Ovary (tissue), 9 donors: Measurements from ENCODE around the gene KCNAB1. TPM values are rescaled to one million over a fixed set of nuclear protein-coding genes. Genes with fewer than 3 reads are reported as not detected.

Source experiments
- DNase-seq, 5 donors: peaks; one replicate each; pipeline ENCODE4 v3.0.0-alpha.2; 2019 to 2020
- H3K27ac ChIP-seq, 2 donors: fragments of 200-600 bp; one replicate each; pipeline versions ENCODE4 v1.5.1 to v1.8.0; 2019 to 2022
- H3K27me3 ChIP-seq: fragments of 200-600 bp; one replicate; pipeline ENCODE4 v1.8.0; 2022
- H3K36me3 ChIP-seq: fragments of 200-600 bp; sonication (generic); one replicate; pipeline ENCODE4 v1.5.1; 2019
- H3K4me1 ChIP-seq: one replicate; pipeline ENCODE4 v1.8.1; 2013; ENCODE audit warnings: mild to moderate bottlenecking, moderate library complexity; ENCODE audit not compliant: insufficient read depth
- H3K4me3 ChIP-seq: fragments of 200-600 bp; sonication (generic); one replicate; pipeline ENCODE4 v1.5.1; 2017
- H3K9me3 ChIP-seq, 2 donors: fragments of 200-600 bp in 1 of 2; sonication (generic) in 1 of 2; one replicate each; pipeline versions ENCODE4 v1.5.1 to v1.8.1; 2013 to 2019; ENCODE audit warnings: mild to moderate bottlenecking in 1 of 2, moderate library complexity in 1 of 2
- EP300 ChIP-seq: sonication (generic); formaldehyde crosslinking; IDR thresholded peaks from one replicate; pipeline ENCODE4 v1.6.1; 2017; ENCODE audit warnings: antibody characterized with exemption
- POLR2A ChIP-seq: fragments of 450-650 bp; IDR thresholded peaks from one replicate; pipeline ENCODE4 v1.6.1; 2017; ENCODE audit warnings: antibody characterized with exemption, mild to moderate bottlenecking, moderate library complexity
- WGBS, 3 donors: extraction: QIAGEN DNeasy Blood & Tissue Kit in 1 of 3; methylation state at CpG; one replicate each; pipeline versions ENCODE4 v1.1.5 to v1.1.7; 2013 to 2017; 5-methylcytosine and 5-hydroxymethylcytosine counted together
- intact Hi-C, 4 donors: fragments of 100-400 bp; cut with DNase I; formaldehyde crosslinking; loops; one replicate each; pipeline versions ENCODE4 v1.11.0 to v1.15.1; 2022 to 2023
- polyA plus RNA-seq, 2 donors: library from polyadenylated mRNA; stranded (reverse); fragments of 200-250 nt in 1 of 2; fragments of 350-450 nt in 1 of 2; fragmentation: Illumina TruSeq in 1 of 2; extraction: RNeasy Lipid Tissue Mini Kit (QIAGEN cat#74804) in 1 of 2; gene quantifications; one replicate each; pipeline ENCODE4 v1.2.3, GENCODE V29; 2013 to 2014
- total RNA-seq, 7 donors: library from RNA; depleted of rRNA in 2 of 7; stranded (reverse); fragments of >200 nt in 2 of 7; fragmentation: NEBNext Ultra II Directional in 3 of 7; extraction: Animal tissue kit (Norgen Biotek cat#: 25700) in 3 of 7; gene quantifications; one replicate each; pipeline versions ENCODE4 v1.1.0 to v1.2.4, GENCODE V29; 2016 to 2023
- TF ChIP-seq, protein P1 (sequence below), 3 donors: fragments of 450-650 bp in 2 of 3; fragments of 200-600 bp in 1 of 3; IDR thresholded peaks; one replicate each; pipeline versions ENCODE4 v1.5.1 to v1.8.0; 2016 to 2022; ENCODE audit warnings: antibody characterized with exemption in 3 of 3, mild to moderate bottlenecking in 1 of 3
- donor health status: DM: no; HTN: no; CAD: no; lungs with moderate emphysema.
- donor health status: DM: no; HTN: no; CAD: no.
- donor health status: Bipolar disorder and iron deficiency.
- donor health status: DM: yes; HTN: yes; CAD: no.
- donor health status: DM: no; HTN: no; CAD: no.
- donor health status: DM: yes; HTN: yes; CAD: no.

KCNAB1 gene
- total and polyA plus RNA-seq, 9 donors = 0.60 to 8.0 (median 2.4) TPM

DNA sequence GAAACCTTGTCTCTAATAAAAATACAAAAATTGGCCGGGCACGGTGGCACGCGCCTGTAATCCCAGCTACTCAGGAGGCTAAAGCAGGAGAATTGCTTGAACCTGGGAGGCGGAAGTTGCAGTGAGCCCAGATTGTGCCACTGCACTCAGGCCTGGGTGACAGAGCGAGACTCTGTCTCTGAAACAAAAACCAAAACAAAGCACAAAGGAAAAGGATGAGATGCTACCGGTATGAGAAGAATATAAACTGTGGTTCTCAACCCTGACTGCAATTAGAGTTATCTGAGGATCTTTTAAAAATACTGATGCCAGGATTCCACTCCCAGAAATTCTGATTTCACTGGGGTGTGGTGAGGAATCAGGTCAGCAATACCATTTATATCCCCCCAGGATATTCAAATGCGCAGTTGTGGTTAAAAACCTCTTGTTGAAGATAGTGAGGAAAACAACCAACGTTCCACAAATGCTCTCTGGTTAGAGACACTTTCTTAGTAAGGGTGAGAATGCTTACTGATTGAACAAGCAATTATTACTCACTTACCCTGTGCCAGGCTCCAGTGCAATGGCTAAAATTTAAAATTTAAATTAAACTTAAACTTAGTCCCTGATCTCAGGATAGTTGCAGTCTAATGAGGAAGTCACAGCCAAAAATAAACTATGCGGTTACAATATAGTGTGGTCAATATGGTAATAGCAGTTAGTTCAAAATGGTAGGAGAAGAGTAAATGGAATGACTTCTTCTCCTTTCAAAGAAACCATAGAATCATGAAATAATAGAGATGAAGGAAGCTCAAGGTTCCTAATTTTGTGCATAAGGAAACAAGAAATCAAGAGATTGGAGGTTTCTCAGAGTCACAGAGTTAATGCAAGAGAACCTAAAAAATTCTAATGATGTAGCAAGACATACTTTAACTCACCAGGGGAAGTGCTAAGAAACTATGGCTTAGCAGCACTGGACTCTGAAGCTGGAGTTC lies 325.0 kb downstream of the KCNAB1 start:
- Histone ChIP-seq H3K27ac (no peak overlapping the region), H3K36me3 (no peaks in the 10 kb centered on the region)

GRCh38 chr3:156448300-156448699 lies 327.9 kb downstream of the KCNAB1 start:
- H3K27ac ChIP-seq = no peak overlapping the region
- WGBS, 3 donors = 64 to 70% (median 65%) methylated on average over 1 of the region's 1 CpG
- no peaks in the 10 kb centered on the region for H3K36me3 ChIP-seq
- H3K4me1 ChIP-seq = no peaks in the 10 kb centered on the region
- no peaks in the 10 kb centered on the region for H3K9me3 ChIP-seq
- H3K4me3 ChIP-seq = no peak overlapping the region
- DNase-seq = no peak
- intact Hi-C loops = no loop called here
- TF ChIP-seq, protein P1, sequence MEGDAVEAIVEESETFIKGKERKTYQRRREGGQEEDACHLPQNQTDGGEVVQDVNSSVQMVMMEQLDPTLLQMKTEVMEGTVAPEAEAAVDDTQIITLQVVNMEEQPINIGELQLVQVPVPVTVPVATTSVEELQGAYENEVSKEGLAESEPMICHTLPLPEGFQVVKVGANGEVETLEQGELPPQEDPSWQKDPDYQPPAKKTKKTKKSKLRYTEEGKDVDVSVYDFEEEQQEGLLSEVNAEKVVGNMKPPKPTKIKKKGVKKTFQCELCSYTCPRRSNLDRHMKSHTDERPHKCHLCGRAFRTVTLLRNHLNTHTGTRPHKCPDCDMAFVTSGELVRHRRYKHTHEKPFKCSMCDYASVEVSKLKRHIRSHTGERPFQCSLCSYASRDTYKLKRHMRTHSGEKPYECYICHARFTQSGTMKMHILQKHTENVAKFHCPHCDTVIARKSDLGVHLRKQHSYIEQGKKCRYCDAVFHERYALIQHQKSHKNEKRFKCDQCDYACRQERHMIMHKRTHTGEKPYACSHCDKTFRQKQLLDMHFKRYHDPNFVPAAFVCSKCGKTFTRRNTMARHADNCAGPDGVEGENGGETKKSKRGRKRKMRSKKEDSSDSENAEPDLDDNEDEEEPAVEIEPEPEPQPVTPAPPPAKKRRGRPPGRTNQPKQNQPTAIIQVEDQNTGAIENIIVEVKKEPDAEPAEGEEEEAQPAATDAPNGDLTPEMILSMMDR (IDR thresholded peaks at IDR 0.05) = no peak
- TF ChIP-seq POLR2A (no peak), EP300 (no peak)
- H3K27me3 ChIP-seq = no peaks in the 10 kb centered on the region

More for the DNA sequence above, 325.0 kb downstream of the KCNAB1 start:
- intact Hi-C loops = no loop called here
- no peak for DNase-seq
- Histone ChIP-seq H3K4me3 (no peak overlapping the region), H3K4me1 (no peaks in the 10 kb centered on the region), H3K9me3 (no peaks in the 10 kb centered on the region), H3K27me3 (no peaks in the 10 kb centered on the region)
- TF ChIP-seq, protein P1 (IDR thresholded peaks at IDR 0.05) = no peak
- TF ChIP-seq EP300 (no peak), POLR2A (no peak)
- WGBS, 3 donors = 88 to 94% (median 92%) methylated on average over 10 of the region's 10 CpGs

- intact Hi-C loops = no loop called here
Observed at GRCh38 chr3:156449710-156450574, 329.6 kb downstream of the KCNAB1 start.

DNA sequence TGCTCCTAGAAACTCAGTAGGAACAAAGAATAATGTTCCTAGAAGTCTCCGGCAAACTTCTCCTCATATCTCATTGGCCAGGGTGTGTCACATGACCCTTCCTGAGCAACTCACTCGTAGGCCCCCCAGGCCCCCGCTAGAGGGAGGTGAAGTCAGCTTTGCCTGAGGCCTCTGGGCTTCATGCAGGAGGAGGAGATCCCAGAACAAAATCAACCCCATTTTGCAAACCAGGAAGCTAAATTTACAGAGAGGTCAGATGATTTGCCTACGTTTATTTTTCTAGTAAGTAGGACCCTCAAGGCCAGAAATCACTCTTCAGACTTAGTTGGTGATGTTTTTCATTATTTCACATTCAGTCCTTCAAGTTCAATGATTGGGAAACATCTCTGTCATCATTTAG lies 335.5 kb downstream of the KCNAB1 start:
- TF ChIP-seq POLR2A (no peak), EP300 (no peak)
- TF ChIP-seq, protein P1 (IDR thresholded peaks at IDR 0.05) = no peak

More at GRCh38 chr3:156449710-156450574, 329.6 kb downstream of the KCNAB1 start:
- DNase-seq = no peak
- H3K36me3 ChIP-seq = no peaks in the 10 kb centered on the region
- H3K4me1 ChIP-seq = no peaks in the 10 kb centered on the region
- WGBS, 3 donors = 63 to 68% (median 63%) methylated on average over 2 of the region's 2 CpGs
- H3K27ac ChIP-seq = no peak overlapping the region
- H3K27me3 ChIP-seq = no peaks in the 10 kb centered on the region
- TF ChIP-seq, protein P1 (IDR thresholded peaks at IDR 0.05) = no peak
- TF ChIP-seq EP300 = no peak
- no peak for TF ChIP-seq POLR2A
- H3K4me3 ChIP-seq = no peak overlapping the region
- no peaks in the 10 kb centered on the region for H3K9me3 ChIP-seq

More for the DNA sequence above, 335.5 kb downstream of the KCNAB1 start:
- WGBS, 3 donors = 69 to 83% (median 80%) methylated on average over 4 of the region's 4 CpGs
- Histone ChIP-seq H3K36me3 (no peaks in the 10 kb centered on the region), H3K27ac (no peak overlapping the region), H3K4me3 (no peak overlapping the region), H3K4me1 (no peaks in the 10 kb centered on the region), H3K27me3 (no peaks in the 10 kb centered on the region), H3K9me3 (no peaks in the 10 kb centered on the region)
- no peak for DNase-seq
- intact Hi-C loops = no loop called here
